ENCODE results near the gene RASGRP2.

RASGRP2 gene

DNA sequence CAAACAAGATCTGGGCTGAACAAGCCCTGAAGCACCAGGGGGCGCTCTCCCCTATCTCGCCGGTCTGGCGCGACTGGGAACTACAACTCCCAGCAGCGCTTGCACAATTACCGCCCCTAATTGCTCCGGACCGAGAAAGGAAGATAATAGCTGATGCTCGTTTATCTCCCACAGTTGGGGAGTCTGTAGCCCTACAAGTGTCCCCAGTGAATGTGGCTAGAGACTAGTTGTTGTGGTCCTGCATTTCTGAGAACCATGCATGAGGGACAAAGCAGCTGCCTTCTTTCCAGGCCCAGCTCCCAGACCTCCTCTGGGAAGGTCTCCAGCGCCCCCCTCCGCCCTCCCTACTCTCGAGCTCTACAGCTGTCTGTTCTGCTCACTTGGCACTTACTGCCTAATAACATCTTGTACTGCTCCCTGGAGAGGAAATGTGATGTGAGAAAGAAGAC, 55.4 kb downstream of the RASGRP2 start (continued):
- TF ChIP-seq ZBTB44 (tag by site-specific recombination; IDR thresholded peaks at IDR 0.05) (no peak), KLF7 (tag by site-specific recombination; IDR thresholded peaks at IDR 0.05; ENCODE audit: borderline replicate concordance) (0 out of 2 replicates have a peak, but pooled peaks have one; percentile 22), ZXDB (tag by site-specific recombination; IDR thresholded peaks at IDR 0.05) (peak; percentile 87), ZNF239 (tag by site-specific recombination; IDR thresholded peaks at IDR 0.05) (no peak), REST (tag by site-specific recombination; IDR thresholded peaks at IDR 0.05) (no peak), ZNF664 (tag by site-specific recombination; IDR thresholded peaks at IDR 0.05) (peak; percentile 30; the same call in 1 of the 2 replicates), ZNF629 (tag by site-specific recombination; IDR thresholded peaks at IDR 0.05) (peak; percentile 59), ZNF501 (tag by site-specific recombination; IDR thresholded peaks at IDR 0.05) (0 out of 2 replicates have a peak, but pooled peaks have one; percentile 20), KLF17 (tag by site-specific recombination; IDR thresholded peaks at IDR 0.05) (peak; percentile 48; the same call in 1 of the 2 replicates), ZBTB26 (tag by site-specific recombination; optimal IDR thresholded peaks at IDR 0.05) (peak; percentile 16), KLF16 (tag by site-specific recombination; IDR thresholded peaks at IDR 0.05) (0 out of 2 replicates have a peak, but pooled peaks have one; percentile 59), ZNF548 (tag by site-specific recombination; IDR thresholded peaks at IDR 0.05) (no peak), YY1 (tag by site-specific recombination; IDR thresholded peaks at IDR 0.05) (0 out of 2 replicates have a peak, but pooled peaks have one; percentile 17), HOXD13 (CRISPR knock-in tag; IDR thresholded peaks at IDR 0.05; ENCODE audit: borderline replicate concordance) (no peak), ZNF335 (tag by site-specific recombination; conservative IDR thresholded peaks at IDR 0.05) (peak; percentile 98), ZNF266 (tag by site-specific recombination; IDR thresholded peaks at IDR 0.05; ENCODE audit: low read depth) (no peak), SP7 (tag by site-specific recombination; IDR thresholded peaks at IDR 0.05) (peak; percentile 55; the same call in 1 of the 2 replicates), IKZF3 (tag by site-specific recombination; IDR thresholded peaks at IDR 0.05) (peak; percentile 84), FEZF1 (tag by site-specific recombination; IDR thresholded peaks at IDR 0.05) (no peak), ZNF398 (tag by site-specific recombination; IDR thresholded peaks at IDR 0.05) (0 out of 2 replicates have a peak, but pooled peaks have one; percentile 16), YY2 (tag by site-specific recombination; IDR thresholded peaks at IDR 0.05) (peak; percentile 34; the same call in 1 of the 2 replicates)
- TF ChIP-seq, protein P1, sequence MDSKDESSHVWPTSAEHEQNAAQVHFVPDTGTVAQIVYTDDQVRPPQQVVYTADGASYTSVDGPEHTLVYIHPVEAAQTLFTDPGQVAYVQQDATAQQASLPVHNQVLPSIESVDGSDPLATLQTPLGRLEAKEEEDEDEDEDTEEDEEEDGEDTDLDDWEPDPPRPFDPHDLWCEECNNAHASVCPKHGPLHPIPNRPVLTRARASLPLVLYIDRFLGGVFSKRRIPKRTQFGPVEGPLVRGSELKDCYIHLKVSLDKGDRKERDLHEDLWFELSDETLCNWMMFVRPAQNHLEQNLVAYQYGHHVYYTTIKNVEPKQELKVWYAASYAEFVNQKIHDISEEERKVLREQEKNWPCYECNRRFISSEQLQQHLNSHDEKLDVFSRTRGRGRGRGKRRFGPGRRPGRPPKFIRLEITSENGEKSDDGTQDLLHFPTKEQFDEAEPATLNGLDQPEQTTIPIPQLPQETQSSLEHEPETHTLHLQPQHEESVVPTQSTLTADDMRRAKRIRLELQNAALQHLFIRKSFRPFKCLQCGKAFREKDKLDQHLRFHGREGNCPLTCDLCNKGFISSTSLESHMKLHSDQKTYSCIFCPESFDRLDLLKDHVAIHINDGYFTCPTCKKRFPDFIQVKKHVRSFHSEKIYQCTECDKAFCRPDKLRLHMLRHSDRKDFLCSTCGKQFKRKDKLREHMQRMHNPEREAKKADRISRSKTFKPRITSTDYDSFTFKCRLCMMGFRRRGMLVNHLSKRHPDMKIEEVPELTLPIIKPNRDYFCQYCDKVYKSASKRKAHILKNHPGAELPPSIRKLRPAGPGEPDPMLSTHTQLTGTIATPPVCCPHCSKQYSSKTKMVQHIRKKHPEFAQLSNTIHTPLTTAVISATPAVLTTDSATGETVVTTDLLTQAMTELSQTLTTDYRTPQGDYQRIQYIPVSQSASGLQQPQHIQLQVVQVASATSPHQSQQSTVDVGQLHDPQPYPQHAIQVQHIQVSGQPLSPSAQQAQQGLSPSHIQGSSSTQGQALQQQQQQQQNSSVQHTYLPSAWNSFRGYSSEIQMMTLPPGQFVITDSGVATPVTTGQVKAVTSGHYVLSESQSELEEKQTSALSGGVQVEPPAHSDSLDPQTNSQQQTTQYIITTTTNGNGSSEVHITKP (tag by site-specific recombination; IDR thresholded peaks at IDR 0.05): peak; percentile 77
- TF ChIP-seq, protein P2, sequence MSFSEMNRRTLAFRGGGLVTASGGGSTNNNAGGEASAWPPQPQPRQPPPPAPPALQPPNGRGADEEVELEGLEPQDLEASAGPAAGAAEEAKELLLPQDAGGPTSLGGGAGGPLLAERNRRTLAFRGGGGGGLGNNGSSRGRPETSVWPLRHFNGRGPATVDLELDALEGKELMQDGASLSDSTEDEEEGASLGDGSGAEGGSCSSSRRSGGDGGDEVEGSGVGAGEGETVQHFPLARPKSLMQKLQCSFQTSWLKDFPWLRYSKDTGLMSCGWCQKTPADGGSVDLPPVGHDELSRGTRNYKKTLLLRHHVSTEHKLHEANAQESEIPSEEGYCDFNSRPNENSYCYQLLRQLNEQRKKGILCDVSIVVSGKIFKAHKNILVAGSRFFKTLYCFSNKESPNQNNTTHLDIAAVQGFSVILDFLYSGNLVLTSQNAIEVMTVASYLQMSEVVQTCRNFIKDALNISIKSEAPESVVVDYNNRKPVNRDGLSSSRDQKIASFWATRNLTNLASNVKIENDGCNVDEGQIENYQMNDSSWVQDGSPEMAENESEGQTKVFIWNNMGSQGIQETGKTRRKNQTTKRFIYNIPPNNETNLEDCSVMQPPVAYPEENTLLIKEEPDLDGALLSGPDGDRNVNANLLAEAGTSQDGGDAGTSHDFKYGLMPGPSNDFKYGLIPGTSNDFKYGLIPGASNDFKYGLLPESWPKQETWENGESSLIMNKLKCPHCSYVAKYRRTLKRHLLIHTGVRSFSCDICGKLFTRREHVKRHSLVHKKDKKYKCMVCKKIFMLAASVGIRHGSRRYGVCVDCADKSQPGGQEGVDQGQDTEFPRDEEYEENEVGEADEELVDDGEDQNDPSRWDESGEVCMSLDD (tag by site-specific recombination; IDR thresholded peaks at IDR 0.05): peak; percentile 63; the same call in 1 of the 2 replicates

Data from HEK293 (cell line).